Skeletal muscle satellite cell (primary cell): ENCODE measurements around the gene CCL8.

Experiments
- H3K27me3 ChIP-seq: 2 replicates; pipeline ENCODE4 v1.7.0; 2013; ENCODE audit warnings: low read length; ENCODE audit not compliant: control insufficient read depth, insufficient read depth
- H3K36me3 ChIP-seq: 2 replicates; pipeline ENCODE4 v1.7.0; 2013; ENCODE audit warnings: mild to moderate bottlenecking, control low read depth, low read length; ENCODE audit not compliant: insufficient read depth
- H3K4me1 ChIP-seq: 2 replicates; pipeline ENCODE4 v1.7.0; 2013; ENCODE audit warnings: low read length; ENCODE audit not compliant: control insufficient read depth, insufficient read depth
- H3K4me2 ChIP-seq: 2 replicates; pipeline ENCODE4 v1.7.0; 2013; ENCODE audit warnings: mild to moderate bottlenecking, low read length
- H3K4me3 ChIP-seq: 2 replicates; pipeline ENCODE4 v1.7.0; 2013; ENCODE audit warnings: low read length
- H3K9ac ChIP-seq: 2 replicates; pipeline ENCODE4 v1.7.0; 2013; ENCODE audit warnings: mild to moderate bottlenecking, low read depth, low read length, moderate library complexity
- H3K9me3 ChIP-seq: replicated peaks from 2 replicates; pipeline ENCODE4 v1.7.0; 2013; ENCODE audit warnings: mild to moderate bottlenecking, control low read depth, low read length

Gene CCL8

GRCh38 chr17:34300652-34301370, 18.4 kb upstream of the CCL8 start:
- H3K4me3 ChIP-seq, result no peak overlapping the region
- H3K9me3 ChIP-seq, result no peaks in the 10 kb centered on the region
- H3K36me3 ChIP-seq, result no peaks in the 10 kb centered on the region
- H3K4me1 ChIP-seq, result peaks cover 9% of the 10 kb centered on the region
- no peak overlapping the region for H3K4me2 ChIP-seq
- no peak overlapping the region for H3K9ac ChIP-seq
- no peaks in the 10 kb centered on the region for H3K27me3 ChIP-seq

DNA sequence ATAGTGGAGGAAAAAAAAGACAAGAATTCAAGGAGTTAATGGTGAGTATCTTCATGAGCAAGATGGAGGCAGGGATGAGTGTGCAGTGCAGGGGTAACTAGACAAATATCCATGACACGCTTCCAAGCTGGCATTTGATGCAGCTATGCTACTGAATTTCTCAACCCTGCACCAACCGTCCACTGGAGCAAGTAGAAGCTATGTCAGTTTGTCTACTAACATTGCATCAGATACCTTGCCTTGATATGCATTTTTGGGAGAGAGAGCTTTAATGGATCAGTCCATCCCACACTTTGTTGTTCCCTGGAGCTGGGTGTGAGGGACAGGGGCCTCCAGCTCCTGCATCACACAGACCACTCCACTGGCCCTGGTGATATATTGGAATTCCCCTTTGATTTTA, 17.2 kb upstream of the CCL8 start:
- peaks cover 9% of the 10 kb centered on the region for H3K4me1 ChIP-seq
- no peak overlapping the region for H3K4me2 ChIP-seq
- no peaks in the 10 kb centered on the region for H3K27me3 ChIP-seq
- H3K9ac ChIP-seq, result no peak overlapping the region
- no peak overlapping the region for H3K4me3 ChIP-seq
- no peaks in the 10 kb centered on the region for H3K9me3 ChIP-seq
- no peaks in the 10 kb centered on the region for H3K36me3 ChIP-seq

GRCh38 chr17:34302636-34303035, 16.6 kb upstream of the CCL8 start:
- Histone ChIP-seq H3K9ac (no peak overlapping the region), H3K36me3 (no peaks in the 10 kb centered on the region), H3K27me3 (no peaks in the 10 kb centered on the region), H3K9me3 (no peaks in the 10 kb centered on the region), H3K4me3 (no peak overlapping the region), H3K4me1 (peaks cover 9% of the 10 kb centered on the region), H3K4me2 (no peak overlapping the region)

GRCh38 chr17:34303606-34304005, 15.6 kb upstream of the CCL8 start:
- no peak overlapping the region for H3K4me3 ChIP-seq
- no peaks in the 10 kb centered on the region for H3K36me3 ChIP-seq
- no peak overlapping the region for H3K4me2 ChIP-seq
- no peaks in the 10 kb centered on the region for H3K27me3 ChIP-seq
- H3K9me3 ChIP-seq, result no peaks in the 10 kb centered on the region
- H3K4me1 ChIP-seq, result peaks cover 9% of the 10 kb centered on the region
- H3K9ac ChIP-seq, result no peak overlapping the region

GRCh38 chr17:34305061-34305460, 14.2 kb upstream of the CCL8 start:
- H3K36me3 ChIP-seq, result no peaks in the 10 kb centered on the region
- no peak overlapping the region for H3K4me2 ChIP-seq
- H3K4me3 ChIP-seq, result no peak overlapping the region
- H3K9me3 ChIP-seq, result no peaks in the 10 kb centered on the region
- no peaks in the 10 kb centered on the region for H3K27me3 ChIP-seq
- no peak overlapping the region for H3K9ac ChIP-seq
- H3K4me1 ChIP-seq, result peaks cover 9% of the 10 kb centered on the region

GRCh38 chr17:34305606-34306005, 13.6 kb upstream of the CCL8 start:
- Histone ChIP-seq H3K36me3 (no peaks in the 10 kb centered on the region), H3K9ac (no peak overlapping the region), H3K27me3 (no peaks in the 10 kb centered on the region), H3K9me3 (no peaks in the 10 kb centered on the region), H3K4me3 (no peak overlapping the region), H3K4me2 (no peak overlapping the region), H3K4me1 (peaks cover 6% of the 10 kb centered on the region)

- no peaks in the 10 kb centered on the region for H3K36me3 ChIP-seq
- no peaks in the 10 kb centered on the region for H3K27me3 ChIP-seq
- H3K4me1 ChIP-seq, result no peaks in the 10 kb centered on the region
- H3K9ac ChIP-seq, result no peak overlapping the region
- H3K4me2 ChIP-seq, result no peak overlapping the region
- no peak overlapping the region for H3K4me3 ChIP-seq
- H3K9me3 ChIP-seq, result no peaks in the 10 kb centered on the region
Observed at GRCh38 chr17:34306466-34306865, 12.8 kb upstream of the CCL8 start.

- H3K4me1 ChIP-seq, result no peaks in the 10 kb centered on the region
- no peaks in the 10 kb centered on the region for H3K9me3 ChIP-seq
- no peak overlapping the region for H3K4me2 ChIP-seq
- H3K36me3 ChIP-seq, result no peaks in the 10 kb centered on the region
- H3K9ac ChIP-seq, result no peak overlapping the region
- no peak overlapping the region for H3K4me3 ChIP-seq
- H3K27me3 ChIP-seq, result no peaks in the 10 kb centered on the region
Observed at GRCh38 chr17:34307110-34307509, 12.1 kb upstream of the CCL8 start.

DNA sequence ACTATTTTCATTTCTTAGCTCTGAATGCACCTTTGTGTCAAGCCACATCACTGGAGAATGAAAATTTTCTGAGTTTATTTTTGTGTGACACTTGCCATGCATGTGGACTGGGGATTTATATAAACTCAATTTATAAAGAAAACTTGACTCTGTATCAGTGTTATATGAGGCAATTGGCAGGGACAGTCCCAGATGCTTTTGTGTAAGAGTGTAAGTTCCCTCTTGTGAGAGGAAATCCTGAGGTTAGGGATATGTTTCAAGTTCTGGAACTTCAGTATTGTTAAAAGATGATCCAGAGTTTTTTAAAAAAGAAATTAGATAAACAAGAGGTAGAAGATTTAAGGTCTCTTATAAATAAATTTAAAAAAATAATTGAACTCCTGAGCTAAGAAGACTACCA, 10.9 kb upstream of the CCL8 start:
- Histone ChIP-seq H3K36me3 (no peaks in the 10 kb centered on the region), H3K4me3 (no peak overlapping the region), H3K27me3 (no peaks in the 10 kb centered on the region), H3K9me3 (no peaks in the 10 kb centered on the region), H3K4me2 (no peak overlapping the region), H3K4me1 (no peaks in the 10 kb centered on the region), H3K9ac (no peak overlapping the region)

DNA sequence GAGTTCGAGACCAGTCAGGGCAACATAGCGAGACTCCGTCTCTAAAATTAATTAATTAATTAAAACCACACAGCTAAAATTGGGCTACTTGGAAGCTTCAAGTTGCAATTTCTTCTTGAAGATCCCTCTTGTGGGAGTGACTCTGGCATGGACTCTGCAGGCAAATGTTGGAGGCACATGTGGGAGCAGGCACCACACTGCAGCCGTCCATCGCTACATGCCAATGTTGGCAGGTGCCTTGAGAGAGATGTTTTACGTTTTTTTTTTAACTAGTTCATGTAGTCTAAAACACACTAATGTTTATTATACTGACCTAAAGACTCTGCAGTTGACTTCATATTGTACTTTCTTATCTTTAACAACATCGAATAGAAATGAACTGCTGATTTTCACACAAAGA, 7.9 kb upstream of the CCL8 start:
- Histone ChIP-seq H3K4me3 (no peak overlapping the region), H3K27me3 (no peaks in the 10 kb centered on the region), H3K36me3 (no peaks in the 10 kb centered on the region), H3K4me2 (no peak overlapping the region), H3K9ac (no peak overlapping the region), H3K4me1 (peaks cover 4% of the 10 kb centered on the region), H3K9me3 (no peaks in the 10 kb centered on the region)

- no peak overlapping the region for H3K9ac ChIP-seq
- H3K4me2 ChIP-seq, result no peak overlapping the region
- H3K9me3 ChIP-seq, result no peaks in the 10 kb centered on the region
- peaks cover 4% of the 10 kb centered on the region for H3K4me1 ChIP-seq
- no peak overlapping the region for H3K4me3 ChIP-seq
- no peaks in the 10 kb centered on the region for H3K27me3 ChIP-seq
- H3K36me3 ChIP-seq, result no peaks in the 10 kb centered on the region
Observed at GRCh38 chr17:34312080-34312479, 7.2 kb upstream of the CCL8 start.

- H3K9ac ChIP-seq, result no peak overlapping the region
- H3K36me3 ChIP-seq, result no peaks in the 10 kb centered on the region
- H3K4me1 ChIP-seq, result peaks cover 4% of the 10 kb centered on the region
- no peaks in the 10 kb centered on the region for H3K27me3 ChIP-seq
- no peak overlapping the region for H3K4me3 ChIP-seq
- H3K9me3 ChIP-seq, result no peaks in the 10 kb centered on the region
- H3K4me2 ChIP-seq, result no peak overlapping the region
Observed at GRCh38 chr17:34313164-34313563, 6.1 kb upstream of the CCL8 start.
